ENCODE results near the gene PDIA6.
"Not testable (repeated sequence)": the region's sequence is repeated elsewhere in the genome, so short reads cannot be mapped to it uniquely, and the experiment has no call there.

PDIA6 gene

GRCh38 chr2:10833021-10833420 is 20.4 kb upstream of the PDIA6 start:
- FAIRE-seq: no peak
- no peak for DNase-seq (ENCODE audit: insufficient read length, low spot score)

- DNase-seq (ENCODE audit: insufficient read length, low spot score): peak; percentile 82
- peak; percentile 77 for FAIRE-seq
These were observed 19.8 kb upstream of the PDIA6 start for GRCh38 chr2:10832203-10832936.

- FAIRE-seq (no peak), DNase-seq (ENCODE audit: insufficient read length, low spot score) (no peak)
These were observed 18.9 kb upstream of the PDIA6 start for GRCh38 chr2:10831400-10831985.

GRCh38 chr2:10830641-10831399 is 18.2 kb upstream of the PDIA6 start:
- no peak for FAIRE-seq
- no peak for DNase-seq (ENCODE audit: insufficient read length, low spot score)

GRCh38 chr2:10830203-10830602 is 17.6 kb upstream of the PDIA6 start:
- no peak for FAIRE-seq
- no peak for DNase-seq (ENCODE audit: insufficient read length, low spot score)

GRCh38 chr2:10829299-10829698 is 16.7 kb upstream of the PDIA6 start:
- DNase-seq (ENCODE audit: insufficient read length, low spot score) (no peak), FAIRE-seq (no peak)

GRCh38 chr2:10828346-10828745 is 15.8 kb upstream of the PDIA6 start:
- no peak for FAIRE-seq
- DNase-seq (ENCODE audit: insufficient read length, low spot score): no peak

- FAIRE-seq (no peak), DNase-seq (ENCODE audit: insufficient read length, low spot score) (no peak)
These were observed 14.0 kb upstream of the PDIA6 start for GRCh38 chr2:10826625-10827024.

- no peak for DNase-seq (ENCODE audit: insufficient read length, low spot score)
- no peak for FAIRE-seq
These were observed 13.4 kb upstream of the PDIA6 start for GRCh38 chr2:10826026-10826425.

GRCh38 chr2:10824191-10824590 is 11.6 kb upstream of the PDIA6 start:
- DNase-seq (ENCODE audit: insufficient read length, low spot score): no peak
- no peak for FAIRE-seq

GRCh38 chr2:10820978-10821695 is 8.6 kb upstream of the PDIA6 start:
- FAIRE-seq (no peak), DNase-seq (ENCODE audit: insufficient read length, low spot score) (no peak)

GRCh38 chr2:10820562-10820961 is 8.0 kb upstream of the PDIA6 start:
- FAIRE-seq (no peak), DNase-seq (ENCODE audit: insufficient read length, low spot score) (no peak)

- FAIRE-seq (no peak), DNase-seq (ENCODE audit: insufficient read length, low spot score) (no peak)
These were observed 7.2 kb upstream of the PDIA6 start for GRCh38 chr2:10819714-10820314.

GRCh38 chr2:10818984-10819383 is 6.4 kb upstream of the PDIA6 start:
- DNase-seq (ENCODE audit: insufficient read length, low spot score): no peak
- FAIRE-seq: no peak

- not testable (repeated sequence) for FAIRE-seq; DNase-seq (ENCODE audit: insufficient read length, low spot score)
These were observed 5.7 kb upstream of the PDIA6 start for GRCh38 chr2:10818305-10818704.

- FAIRE-seq: no peak
- no peak for DNase-seq (ENCODE audit: insufficient read length, low spot score)
These were observed 4.8 kb upstream of the PDIA6 start for GRCh38 chr2:10817413-10817812.

- DNase-seq (ENCODE audit: insufficient read length, low spot score) (no peak), FAIRE-seq (no peak)
These were observed 2.2 kb upstream of the PDIA6 start for GRCh38 chr2:10814571-10815331.

- no peak for FAIRE-seq
- no peak for DNase-seq (ENCODE audit: insufficient read length, low spot score)
These were observed 1.6 kb upstream of the PDIA6 start for GRCh38 chr2:10814142-10814541.

- not testable (repeated sequence) for DNase-seq (ENCODE audit: insufficient read length, low spot score); FAIRE-seq
These were observed 866 bp upstream of the PDIA6 start for GRCh38 chr2:10813163-10814138.

All from GM19239 (cell line).